HEK293 (cell line): ENCODE measurements around the gene SCUBE3.

Source experiments
- CTCF ChIP-seq: fragments of 450-650 bp; formaldehyde crosslinking; IDR thresholded peaks from 2 replicates; pipeline ENCODE4 v1.5.1; 2016; ENCODE audit warnings: missing biosample characterization, missing genetic modification characterization
- KLF16 ChIP-seq: fragments of 450-650 bp; formaldehyde crosslinking; IDR thresholded peaks from 2 replicates; pipeline ENCODE4 v1.5.1; 2017; ENCODE audit warnings: missing biosample characterization, missing genetic modification characterization
- ZNF23 ChIP-seq: fragments of 450-650 bp; formaldehyde crosslinking; IDR thresholded peaks from 2 replicates; pipeline ENCODE4 v1.5.1; 2016; ENCODE audit warnings: missing biosample characterization, missing genetic modification characterization, borderline replicate concordance
- ZNF324 ChIP-seq: fragments of 450-650 bp; formaldehyde crosslinking; IDR thresholded peaks from 2 replicates; pipeline ENCODE4 v1.5.1; 2016; ENCODE audit warnings: missing biosample characterization, missing genetic modification characterization
- ZNF398 ChIP-seq: fragments of 450-650 bp; formaldehyde crosslinking; IDR thresholded peaks from 2 replicates; pipeline ENCODE4 v1.5.1; 2017; ENCODE audit warnings: missing biosample characterization, missing genetic modification characterization
- ZNF501 ChIP-seq: fragments of 450-650 bp; formaldehyde crosslinking; IDR thresholded peaks from 2 replicates; pipeline ENCODE4 v1.5.1; 2016; ENCODE audit warnings: missing biosample characterization, missing genetic modification characterization
- ZNF549 ChIP-seq: fragments of 450-650 bp; IDR thresholded peaks from 2 replicates; pipeline ENCODE4 v1.5.1; 2018; ENCODE audit warnings: missing biosample characterization, missing genetic modification characterization, mild to moderate bottlenecking, inconsistent platforms, moderate library complexity
- ZNF785 ChIP-seq: fragments of 450-650 bp; formaldehyde crosslinking; IDR thresholded peaks from 2 replicates; pipeline ENCODE4 v1.5.1; 2016; ENCODE audit warnings: missing biosample characterization, missing genetic modification characterization

DNA sequence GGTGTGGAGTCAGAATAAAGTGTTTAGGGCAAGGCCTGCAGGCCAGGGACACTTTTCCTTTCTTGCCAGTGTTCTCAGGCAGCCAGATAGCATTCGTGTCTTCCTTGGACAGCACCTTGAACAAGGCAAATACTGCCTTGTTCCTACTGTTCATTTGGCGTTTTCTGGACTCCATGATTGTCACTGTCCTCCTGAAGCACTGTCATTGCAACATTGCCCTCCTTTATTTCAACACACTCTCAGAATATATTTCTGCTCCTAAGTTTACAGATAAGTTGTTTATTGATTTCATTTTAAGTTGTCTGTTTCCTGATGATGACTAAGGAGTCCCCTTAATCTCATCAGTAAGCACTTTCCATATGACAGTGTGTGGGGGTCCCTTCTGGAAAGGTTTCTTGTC is 68.7 kb downstream of the SCUBE3 start:
- no peak for TF ChIP-seq ZNF785
- no peak for TF ChIP-seq CTCF
- TF ChIP-seq ZNF398: no peak
- no peak for TF ChIP-seq KLF16
- no peak for TF ChIP-seq ZNF324
- TF ChIP-seq ZNF549 (tag by site-specific recombination): no peak
- no peak for TF ChIP-seq ZNF23 (tag by site-specific recombination)
- TF ChIP-seq ZNF501: no peak
